SK-N-SH (cell line): ENCODE results near the gene NPHS1.

ENCODE experiments used
- CTCF ChIP-seq: fragments of 200-600 bp; sonication (generic); IDR thresholded peaks from 2 replicates; pipeline ENCODE4 v1.6.1; 2017; ENCODE audit warnings: antibody characterized with exemption, mild to moderate bottlenecking, moderate library complexity
- EP300 ChIP-seq, 2 experiments: IDR thresholded peaks; 2 replicates each; pipeline versions ENCODE4 v1.4.0 to v1.6.1; 2012; ENCODE audit warnings: borderline replicate concordance in 1 of 2, low read depth in 1 of 2, low read length in 1 of 2
- FOXM1 ChIP-seq: IDR thresholded peaks from 2 replicates; pipeline ENCODE4 v1.4.0; 2012; ENCODE audit warnings: low read depth, mild to moderate bottlenecking
- GABPA ChIP-seq: IDR thresholded peaks from 2 replicates; pipeline ENCODE4 v1.4.0; 2012; ENCODE audit warnings: low read depth, mild to moderate bottlenecking
- GATA2 ChIP-seq: sonication (generic); formaldehyde crosslinking; IDR thresholded peaks from 2 replicates; pipeline ENCODE4 v1.5.0; 2020; ENCODE audit warnings: mild to moderate bottlenecking, missing genetic modification reagents
- MEF2A ChIP-seq: IDR thresholded peaks from 2 replicates; pipeline ENCODE4 v1.4.0; 2012; ENCODE audit warnings: low read depth, borderline replicate concordance
- MXI1 ChIP-seq: IDR thresholded peaks from 2 replicates; pipeline ENCODE4 v1.6.1; 2012; ENCODE audit warnings: mild to moderate bottlenecking, low read depth, low read length, improper control_type of control experiment
- POLR2AphosphoS5 ChIP-seq: IDR thresholded peaks from 2 replicates; pipeline ENCODE4 v1.6.1; 2012; ENCODE audit warnings: low read depth, low read length
- REST ChIP-seq: IDR thresholded peaks from 2 replicates; pipeline ENCODE4 v1.6.1; 2012; ENCODE audit warnings: mild to moderate bottlenecking, low read depth, low read length, moderate library complexity
- RFX5 ChIP-seq: IDR thresholded peaks from 2 replicates; pipeline ENCODE4 v1.6.1; 2012; ENCODE audit warnings: mild to moderate bottlenecking, improper control_type of control experiment, low read length
- SMC3 ChIP-seq: IDR thresholded peaks from 2 replicates; pipeline ENCODE4 v1.6.1; 2012; ENCODE audit warnings: low read depth, low read length, improper control_type of control experiment
- TAF1 ChIP-seq: IDR thresholded peaks from 2 replicates; pipeline ENCODE4 v1.6.1; 2012; ENCODE audit warnings: low read depth, mild to moderate bottlenecking, low read length, moderate library complexity, borderline replicate concordance
- USF2 ChIP-seq: fragments of 150-350 bp; IDR thresholded peaks from 2 replicates; pipeline ENCODE4 v1.6.1; 2017; ENCODE audit warnings: antibody characterized with exemption, low read length, low read depth, borderline replicate concordance
- TF ChIP-seq, protein P1 (sequence below): IDR thresholded peaks from 2 replicates; pipeline ENCODE4 v1.4.0; 2012; ENCODE audit warnings: low read depth

DNA sequence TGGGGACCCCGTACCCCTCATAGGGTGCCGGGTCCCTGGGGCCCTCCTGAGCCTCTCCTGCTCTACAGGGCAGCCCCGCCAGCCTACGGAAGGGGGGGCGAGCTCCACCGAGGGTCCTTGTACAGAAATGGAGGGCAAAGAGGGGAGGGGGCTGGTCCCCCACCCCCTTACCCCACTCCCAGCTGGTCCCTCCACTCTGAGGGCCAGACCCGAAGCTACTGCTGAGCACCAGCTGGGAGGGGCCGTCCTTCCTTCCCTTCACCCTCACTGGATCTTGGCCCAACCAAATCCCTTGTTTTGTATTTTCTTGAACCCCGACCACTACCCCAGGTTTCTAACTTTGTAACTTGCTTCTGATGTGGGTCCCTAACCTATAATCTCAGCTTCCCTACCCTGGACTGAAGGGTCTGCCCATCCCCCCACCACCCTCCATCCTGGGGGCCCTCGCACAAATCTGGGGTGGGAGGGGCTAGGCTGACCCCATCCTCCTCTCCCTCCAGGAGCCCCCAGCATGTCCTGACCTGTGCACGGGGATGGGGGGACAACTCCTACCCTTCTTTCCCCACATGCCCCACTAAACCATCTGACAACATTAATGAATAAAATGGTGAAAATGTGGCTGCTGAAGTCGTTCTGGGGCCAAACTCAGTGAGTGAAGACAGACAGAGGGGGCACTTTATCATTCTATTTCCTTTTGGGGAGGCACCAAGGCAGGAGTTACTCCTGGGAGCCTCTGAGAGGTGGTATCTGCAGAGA, 63.9 kb downstream of the NPHS1 start:
- no peak for TF ChIP-seq EP300 (IDR thresholded peaks at IDR 0.05; ENCODE audit: borderline replicate concordance in 1 of 2, low read depth in 1 of 2, low read length in 1 of 2)
- TF ChIP-seq GABPA, result no peak
- TF ChIP-seq TAF1, result no peak
- no peak for TF ChIP-seq CTCF
- TF ChIP-seq, protein P1, sequence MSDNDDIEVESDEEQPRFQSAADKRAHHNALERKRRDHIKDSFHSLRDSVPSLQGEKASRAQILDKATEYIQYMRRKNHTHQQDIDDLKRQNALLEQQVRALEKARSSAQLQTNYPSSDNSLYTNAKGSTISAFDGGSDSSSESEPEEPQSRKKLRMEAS, result no peak
- TF ChIP-seq RFX5, result no peak
- no peak for TF ChIP-seq MEF2A
- TF ChIP-seq GATA2 (CRISPR knock-in tag), result no peak
- no peak for TF ChIP-seq FOXM1
- TF ChIP-seq POLR2AphosphoS5, result no peak
- TF ChIP-seq USF2, result no peak
- no peak for TF ChIP-seq SMC3
- TF ChIP-seq REST, result no peak
- TF ChIP-seq MXI1, result no peak
